ENCODE data around the gene ANKS1B.

Gene ANKS1B

DNA sequence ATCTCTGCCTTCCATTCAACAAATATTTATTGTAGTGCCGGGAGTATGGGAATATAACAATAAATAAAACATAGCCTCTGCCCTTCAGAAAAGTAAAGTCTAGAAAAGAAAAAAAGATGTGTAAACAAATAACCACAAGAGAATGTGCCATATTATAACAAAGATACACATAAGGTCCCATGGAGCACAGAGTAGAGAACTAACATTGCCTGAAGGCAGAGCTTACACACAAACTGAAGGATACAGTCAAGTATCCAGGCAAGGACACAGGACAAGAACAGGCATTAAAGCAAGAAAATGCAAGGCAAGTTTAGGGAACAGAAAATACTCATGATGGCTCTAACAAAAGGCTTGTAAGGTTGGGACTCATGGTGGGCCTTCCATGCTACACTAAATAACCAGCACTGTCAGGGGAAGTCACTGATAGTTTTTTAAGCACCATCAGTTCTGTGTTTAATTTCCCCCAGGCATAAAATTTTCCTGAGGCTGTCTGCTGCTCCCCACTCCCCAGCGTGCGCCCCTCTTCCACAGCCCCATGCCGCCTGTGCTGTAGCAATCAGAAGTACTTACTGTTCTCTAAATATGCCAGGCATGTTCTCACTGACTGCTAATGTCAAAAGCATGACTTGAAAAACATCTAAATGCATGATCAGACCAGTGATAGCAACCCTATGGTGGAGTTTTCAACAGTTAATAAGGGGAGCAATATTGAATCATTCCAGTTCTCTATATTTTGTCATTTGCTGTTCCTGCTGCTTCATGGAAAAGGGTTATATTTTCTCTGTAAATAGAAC, 77.8 kb downstream of the ANKS1B start:
- H3K36me3 ChIP-seq (ENCODE audit: insufficient read depth, low read length) = no peaks in the 10 kb centered on the region
- no peaks in the 10 kb centered on the region for H3K27me3 ChIP-seq (ENCODE audit: insufficient read depth, low read length)
- no peaks in the 10 kb centered on the region for H3K4me1 ChIP-seq (ENCODE audit: insufficient read depth, low read length)
- no peak overlapping the region for H3K4me3 ChIP-seq (ENCODE audit: low read length)
- no peaks in the 10 kb centered on the region for H3K9me3 ChIP-seq (ENCODE audit: low read length)
- H2AFZ ChIP-seq (ENCODE audit: low read depth, low read length) = no peak overlapping the region

DNA sequence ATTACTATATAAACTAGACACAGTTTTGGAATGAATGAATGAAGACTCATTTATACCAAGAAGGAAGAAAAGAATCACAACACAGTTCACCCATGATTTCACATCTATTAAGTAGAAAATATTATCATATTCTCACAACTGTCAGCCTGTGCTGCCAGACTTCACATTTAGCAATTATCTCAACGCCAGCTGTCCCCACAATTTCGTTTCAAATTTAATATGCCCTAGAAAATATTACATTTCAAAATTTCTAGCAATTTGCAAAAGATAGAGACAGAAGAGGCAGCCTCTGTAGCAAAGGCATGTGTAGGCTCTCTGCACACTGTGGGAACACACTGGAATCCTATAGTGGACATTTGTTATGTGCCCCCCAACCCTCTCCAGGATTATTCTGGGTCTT, 83.6 kb downstream of the ANKS1B start:
- Histone ChIP-seq H2AFZ (ENCODE audit: low read depth, low read length) (no peak overlapping the region), H3K4me1 (ENCODE audit: insufficient read depth, low read length) (no peaks in the 10 kb centered on the region), H3K36me3 (ENCODE audit: insufficient read depth, low read length) (no peaks in the 10 kb centered on the region), H3K4me3 (ENCODE audit: low read length) (no peak overlapping the region), H3K9me3 (ENCODE audit: low read length) (no peaks in the 10 kb centered on the region), H3K27me3 (ENCODE audit: insufficient read depth, low read length) (peaks cover 2% of the 10 kb centered on the region)

DNA sequence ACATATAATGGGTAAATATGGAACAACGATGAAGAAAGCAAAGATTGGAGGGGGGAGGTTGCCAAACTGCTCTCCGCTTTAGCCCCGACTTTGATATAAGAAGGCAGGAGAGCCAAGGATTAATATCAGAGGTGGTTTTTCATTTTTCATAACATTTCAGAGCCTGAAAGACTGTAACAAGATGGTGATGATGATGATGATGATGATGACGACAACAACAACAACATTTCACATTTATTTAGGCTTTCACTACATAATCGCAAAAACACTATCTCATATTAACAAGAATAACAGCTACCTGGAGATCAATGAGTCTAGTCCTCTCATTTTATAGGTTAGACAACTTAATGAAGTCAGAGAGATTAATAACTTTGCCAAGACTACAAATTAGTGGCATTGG, 86.1 kb downstream of the ANKS1B start:
- Histone ChIP-seq H3K9me3 (ENCODE audit: low read length) (no peaks in the 10 kb centered on the region), H3K36me3 (ENCODE audit: insufficient read depth, low read length) (no peaks in the 10 kb centered on the region), H3K27me3 (ENCODE audit: insufficient read depth, low read length) (peaks cover 2% of the 10 kb centered on the region), H2AFZ (ENCODE audit: low read depth, low read length) (no peak overlapping the region), H3K4me3 (ENCODE audit: low read length) (no peak overlapping the region), H3K4me1 (ENCODE audit: insufficient read depth, low read length) (no peaks in the 10 kb centered on the region)

DNA sequence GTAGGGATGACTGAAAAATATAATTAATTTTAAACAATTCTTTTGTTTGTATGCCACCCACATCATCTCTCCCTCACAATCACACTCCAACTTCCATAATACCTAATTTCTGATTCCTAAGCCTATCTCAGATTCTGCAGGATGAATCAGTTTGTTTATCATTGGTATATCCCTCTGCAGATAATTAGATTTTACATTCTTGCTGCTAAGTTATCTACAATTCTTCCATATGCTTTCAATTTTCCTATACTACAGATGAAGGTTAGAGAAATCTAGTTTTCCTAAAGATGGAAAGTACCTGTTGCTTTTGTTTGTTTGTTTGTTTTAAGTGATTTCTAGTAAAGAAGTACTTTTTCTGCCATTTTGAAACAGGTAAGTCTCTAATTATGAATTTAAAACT, 105.3 kb downstream of the ANKS1B start:
- Histone ChIP-seq H3K27me3 (ENCODE audit: insufficient read depth, low read length) (peaks cover 3% of the 10 kb centered on the region), H3K36me3 (ENCODE audit: insufficient read depth, low read length) (no peaks in the 10 kb centered on the region), H3K4me3 (ENCODE audit: low read length) (no peak overlapping the region), H2AFZ (ENCODE audit: low read depth, low read length) (no peak overlapping the region), H3K9me3 (ENCODE audit: low read length) (no peaks in the 10 kb centered on the region), H3K4me1 (ENCODE audit: insufficient read depth, low read length) (no peaks in the 10 kb centered on the region)

DNA sequence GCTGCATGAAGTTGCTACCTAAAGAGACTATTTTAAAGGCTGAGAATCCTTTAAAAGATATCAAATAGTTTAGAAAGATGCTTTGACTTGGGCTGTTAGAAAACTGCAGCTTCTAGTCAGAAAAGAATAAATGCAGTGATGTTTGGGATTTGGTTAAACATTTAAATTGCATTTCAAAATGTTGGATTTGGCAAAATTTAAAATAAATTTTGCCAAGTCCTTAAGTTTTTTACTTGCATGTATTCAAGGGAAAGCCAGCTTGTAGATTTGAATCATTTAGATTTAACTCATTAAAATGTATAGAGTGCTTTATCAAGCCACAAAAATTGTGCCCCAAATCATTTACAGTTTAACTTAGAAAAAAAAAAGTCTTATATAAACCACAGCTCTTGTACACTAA, 109.7 kb downstream of the ANKS1B start:
- peaks cover 3% of the 10 kb centered on the region for H3K27me3 ChIP-seq (ENCODE audit: insufficient read depth, low read length)
- no peaks in the 10 kb centered on the region for H3K9me3 ChIP-seq (ENCODE audit: low read length)
- H2AFZ ChIP-seq (ENCODE audit: low read depth, low read length) = no peak overlapping the region
- H3K4me1 ChIP-seq (ENCODE audit: insufficient read depth, low read length) = no peaks in the 10 kb centered on the region
- H3K4me3 ChIP-seq (ENCODE audit: low read length) = no peak overlapping the region
- no peaks in the 10 kb centered on the region for H3K36me3 ChIP-seq (ENCODE audit: insufficient read depth, low read length)

DNA sequence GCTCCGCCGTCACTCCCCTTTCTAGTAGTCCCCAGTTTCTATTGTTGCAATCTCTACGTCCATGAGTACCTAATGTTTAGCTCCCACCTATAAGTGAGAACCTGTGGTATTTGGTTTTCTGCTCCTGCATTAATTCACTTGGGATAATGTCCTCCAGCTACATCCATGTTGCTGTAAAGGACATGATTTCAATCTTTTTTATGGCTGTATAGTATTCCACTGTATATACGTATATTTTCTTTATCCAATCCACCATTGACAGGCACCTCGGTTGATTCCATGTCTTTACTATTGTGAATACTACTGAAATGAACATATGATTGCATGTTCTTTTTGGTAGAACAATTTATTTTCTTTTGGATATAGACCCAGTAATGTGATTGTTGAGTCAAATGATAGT, 114.7 kb downstream of the ANKS1B start:
- Histone ChIP-seq H3K4me1 (ENCODE audit: insufficient read depth, low read length) (no peaks in the 10 kb centered on the region), H3K36me3 (ENCODE audit: insufficient read depth, low read length) (no peaks in the 10 kb centered on the region), H3K27me3 (ENCODE audit: insufficient read depth, low read length) (no peaks in the 10 kb centered on the region), H3K9me3 (ENCODE audit: low read length) (peaks cover 2% of the 10 kb centered on the region), H3K4me3 (ENCODE audit: low read length) (no peak overlapping the region), H2AFZ (ENCODE audit: low read depth, low read length) (no peak overlapping the region)

DNA sequence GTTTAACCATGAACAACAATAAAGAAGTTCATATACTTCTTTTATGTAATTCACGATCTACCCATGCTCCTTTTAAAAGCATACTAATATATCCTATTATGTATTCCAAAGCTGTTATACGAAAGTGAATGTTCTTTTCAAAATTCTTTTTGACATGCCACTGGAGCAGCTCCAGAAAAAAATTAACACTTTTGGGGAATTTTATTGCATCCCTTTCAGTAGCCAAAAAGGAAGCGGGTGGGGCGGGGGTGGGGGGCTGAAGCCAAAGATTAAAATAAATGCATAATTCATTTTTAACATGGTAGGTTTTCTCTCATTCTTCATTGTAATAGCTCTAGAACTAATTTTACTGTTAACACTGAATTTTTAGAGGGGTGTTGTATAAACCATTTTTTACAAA, 123.0 kb downstream of the ANKS1B start:
- H2AFZ ChIP-seq (ENCODE audit: low read depth, low read length) = no peak overlapping the region
- H3K27me3 ChIP-seq (ENCODE audit: insufficient read depth, low read length) = no peaks in the 10 kb centered on the region
- no peak overlapping the region for H3K4me3 ChIP-seq (ENCODE audit: low read length)
- H3K9me3 ChIP-seq (ENCODE audit: low read length) = no peaks in the 10 kb centered on the region
- H3K36me3 ChIP-seq (ENCODE audit: insufficient read depth, low read length) = no peaks in the 10 kb centered on the region
- no peaks in the 10 kb centered on the region for H3K4me1 ChIP-seq (ENCODE audit: insufficient read depth, low read length)

DNA sequence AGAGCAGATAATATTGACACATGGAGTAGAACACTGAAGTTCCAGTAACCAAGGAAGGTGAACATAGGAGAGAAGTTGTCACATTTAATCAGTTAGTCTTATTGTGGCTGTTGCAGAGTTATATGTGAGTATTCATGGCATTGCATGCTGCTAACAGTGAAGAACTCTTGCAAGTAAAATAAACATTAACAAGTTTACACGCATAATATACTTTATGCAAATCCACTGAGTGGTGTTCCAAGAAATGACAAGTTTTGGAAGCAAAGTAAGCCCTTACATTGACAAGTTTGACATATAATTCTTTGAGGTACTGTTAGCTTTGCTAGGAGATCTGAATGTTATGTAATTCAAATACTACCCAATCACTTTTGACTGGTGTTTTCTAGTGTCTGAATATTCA, 125.6 kb downstream of the ANKS1B start:
- Histone ChIP-seq H3K4me1 (ENCODE audit: insufficient read depth, low read length) (no peaks in the 10 kb centered on the region), H2AFZ (ENCODE audit: low read depth, low read length) (no peak overlapping the region), H3K27me3 (ENCODE audit: insufficient read depth, low read length) (no peaks in the 10 kb centered on the region), H3K36me3 (ENCODE audit: insufficient read depth, low read length) (no peaks in the 10 kb centered on the region), H3K9me3 (ENCODE audit: low read length) (no peaks in the 10 kb centered on the region), H3K4me3 (ENCODE audit: low read length) (no peak overlapping the region)

DNA sequence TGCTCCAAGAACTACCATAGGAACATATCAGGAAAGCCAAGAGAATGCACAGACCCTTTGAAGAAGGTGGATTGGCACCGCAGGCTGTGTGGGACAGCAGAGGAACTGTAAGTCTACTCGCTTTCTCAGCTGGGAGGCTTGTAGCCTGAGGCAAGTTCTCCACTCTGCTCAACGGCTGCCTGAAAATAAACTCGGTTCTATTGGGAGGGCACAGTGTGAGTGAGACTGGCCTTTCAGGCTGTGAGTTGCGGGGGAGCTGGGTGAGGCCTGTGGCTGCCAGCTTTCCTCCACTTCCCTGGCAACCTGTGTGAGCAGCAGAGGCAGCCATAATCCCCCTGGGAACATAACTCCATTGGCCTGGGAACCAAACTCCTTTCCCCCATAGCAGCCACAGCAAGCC, 132.1 kb downstream of the ANKS1B start:
- Histone ChIP-seq H3K4me1 (ENCODE audit: insufficient read depth, low read length) (no peaks in the 10 kb centered on the region), H2AFZ (ENCODE audit: low read depth, low read length) (no peak overlapping the region), H3K9me3 (ENCODE audit: low read length) (no peaks in the 10 kb centered on the region), H3K27me3 (ENCODE audit: insufficient read depth, low read length) (no peaks in the 10 kb centered on the region), H3K4me3 (ENCODE audit: low read length) (no peak overlapping the region), H3K36me3 (ENCODE audit: insufficient read depth, low read length) (no peaks in the 10 kb centered on the region)

DNA sequence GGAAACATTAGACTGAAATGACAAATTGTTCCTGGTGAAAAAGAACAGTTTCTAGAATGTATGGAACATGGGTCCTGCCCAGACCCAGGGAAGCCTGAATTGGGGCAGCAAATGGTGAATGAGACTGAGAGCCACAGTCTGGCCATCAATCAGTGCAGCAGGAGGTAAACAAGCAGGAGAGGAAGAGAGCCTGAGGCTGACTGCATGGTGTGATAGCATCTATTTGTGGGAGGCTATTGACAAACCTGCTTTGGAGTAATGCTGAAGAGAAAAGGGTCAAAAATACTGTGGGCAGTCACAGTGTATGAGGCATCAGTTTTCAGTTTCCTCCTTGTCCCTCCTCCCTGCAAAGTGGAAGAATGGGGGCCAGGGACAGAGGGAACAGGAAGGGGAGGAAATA, 136.8 kb downstream of the ANKS1B start:
- Histone ChIP-seq H3K36me3 (ENCODE audit: insufficient read depth, low read length) (no peaks in the 10 kb centered on the region), H3K4me1 (ENCODE audit: insufficient read depth, low read length) (no peaks in the 10 kb centered on the region), H2AFZ (ENCODE audit: low read depth, low read length) (no peak overlapping the region), H3K4me3 (ENCODE audit: low read length) (no peak overlapping the region), H3K9me3 (ENCODE audit: low read length) (no peaks in the 10 kb centered on the region), H3K27me3 (ENCODE audit: insufficient read depth, low read length) (no peaks in the 10 kb centered on the region)

DNA sequence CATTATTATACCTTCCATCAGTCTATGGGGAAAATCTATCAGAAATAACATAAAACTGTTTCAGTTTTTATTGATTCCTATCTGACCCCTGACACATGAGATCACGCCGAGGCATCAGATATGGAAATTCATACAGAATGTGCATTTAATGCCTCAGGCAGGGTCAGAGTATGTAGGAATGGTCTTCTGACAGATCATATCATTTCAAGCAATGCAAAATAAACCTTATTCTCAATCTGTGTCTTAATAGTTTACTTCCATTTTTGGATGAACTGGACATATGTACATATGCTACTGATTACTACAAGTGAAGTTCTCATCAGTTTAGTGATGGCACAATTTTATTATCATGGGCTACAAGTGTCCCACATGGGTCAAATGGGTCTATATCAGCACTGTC, 150.0 kb downstream of the ANKS1B start:
- Histone ChIP-seq H3K36me3 (ENCODE audit: insufficient read depth, low read length) (no peaks in the 10 kb centered on the region), H3K9me3 (ENCODE audit: low read length) (no peaks in the 10 kb centered on the region), H3K4me1 (ENCODE audit: insufficient read depth, low read length) (no peaks in the 10 kb centered on the region), H3K4me3 (ENCODE audit: low read length) (no peak overlapping the region), H2AFZ (ENCODE audit: low read depth, low read length) (no peak overlapping the region), H3K27me3 (ENCODE audit: insufficient read depth, low read length) (no peaks in the 10 kb centered on the region)

DNA sequence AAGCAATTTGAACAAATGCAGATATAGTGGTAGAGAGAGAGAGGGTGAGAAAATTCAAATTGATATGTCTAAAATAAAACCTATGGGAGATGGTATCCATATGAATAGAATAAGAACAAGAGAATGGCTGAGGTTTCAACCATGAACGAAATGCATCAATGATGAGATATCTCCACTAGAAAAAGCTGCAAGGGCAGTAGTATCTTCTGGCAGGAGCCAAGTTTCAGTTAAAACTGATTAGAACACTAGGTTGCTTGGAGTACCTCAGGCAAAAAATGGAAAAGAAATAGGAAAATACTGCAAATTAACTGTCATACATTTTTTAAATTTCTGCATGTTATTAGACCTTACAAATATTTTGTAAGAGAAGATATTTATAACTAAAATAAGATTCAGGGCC, 151.3 kb downstream of the ANKS1B start:
- H3K27me3 ChIP-seq (ENCODE audit: insufficient read depth, low read length) = no peaks in the 10 kb centered on the region
- no peaks in the 10 kb centered on the region for H3K4me1 ChIP-seq (ENCODE audit: insufficient read depth, low read length)
- H3K9me3 ChIP-seq (ENCODE audit: low read length) = no peaks in the 10 kb centered on the region
- H2AFZ ChIP-seq (ENCODE audit: low read depth, low read length) = no peak overlapping the region
- no peak overlapping the region for H3K4me3 ChIP-seq (ENCODE audit: low read length)
- H3K36me3 ChIP-seq (ENCODE audit: insufficient read depth, low read length) = no peaks in the 10 kb centered on the region

DNA sequence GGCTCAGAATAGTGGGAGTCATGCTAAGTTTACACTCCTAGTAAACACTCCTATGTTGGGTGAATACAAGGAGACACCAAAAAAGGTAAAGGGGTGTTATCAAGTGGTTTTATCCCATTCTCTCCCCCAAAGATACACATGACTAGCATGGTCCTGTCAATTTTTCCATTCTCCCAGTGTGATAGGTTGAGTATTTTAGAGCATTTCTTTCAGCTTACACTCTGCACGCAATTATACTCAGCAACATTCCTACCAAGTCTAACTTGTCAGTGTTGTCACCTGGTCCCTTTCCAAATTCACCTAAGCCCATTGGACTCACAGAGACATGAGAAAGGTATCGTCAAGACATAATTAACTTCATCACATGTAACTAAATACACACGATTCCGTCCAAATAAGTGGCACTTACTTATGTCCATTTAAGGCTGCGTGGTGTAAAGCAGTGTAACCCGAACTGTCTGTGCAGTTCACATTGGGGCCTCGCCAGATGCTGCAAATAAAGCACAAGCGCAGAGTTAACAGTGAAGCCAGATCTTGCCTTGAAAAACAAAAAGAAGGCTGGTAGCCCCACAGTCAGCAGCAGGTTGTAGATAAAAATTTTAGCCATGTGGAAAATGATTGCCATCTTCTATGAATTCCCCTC, 159.7 kb downstream of the ANKS1B start:
- Histone ChIP-seq H3K27me3 (ENCODE audit: insufficient read depth, low read length) (no peaks in the 10 kb centered on the region), H3K4me3 (ENCODE audit: low read length) (no peak overlapping the region), H2AFZ (ENCODE audit: low read depth, low read length) (no peak overlapping the region), H3K9me3 (ENCODE audit: low read length) (no peaks in the 10 kb centered on the region), H3K4me1 (ENCODE audit: insufficient read depth, low read length) (no peaks in the 10 kb centered on the region), H3K36me3 (ENCODE audit: insufficient read depth, low read length) (no peaks in the 10 kb centered on the region)

DNA sequence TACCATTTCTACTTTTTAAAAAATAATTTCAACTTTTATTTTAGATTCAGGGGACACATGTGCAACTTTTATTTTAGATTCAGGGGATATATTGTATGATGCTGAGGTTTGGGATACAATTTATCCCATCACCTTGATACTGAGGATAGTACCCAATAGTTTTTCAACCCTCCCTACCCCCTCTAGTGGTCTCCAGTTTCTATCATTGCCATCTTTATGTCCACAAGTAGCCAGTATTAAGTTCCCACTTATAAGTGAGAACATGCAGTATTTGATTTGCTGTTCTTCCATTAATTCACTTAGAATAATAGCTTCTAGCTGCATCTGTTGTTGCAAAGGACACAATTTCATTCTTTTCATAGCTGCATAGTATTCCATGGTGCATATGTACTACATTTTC, 162.5 kb downstream of the ANKS1B start:
- Histone ChIP-seq H3K4me1 (ENCODE audit: insufficient read depth, low read length) (no peaks in the 10 kb centered on the region), H3K36me3 (ENCODE audit: insufficient read depth, low read length) (no peaks in the 10 kb centered on the region), H2AFZ (ENCODE audit: low read depth, low read length) (no peak overlapping the region), H3K4me3 (ENCODE audit: low read length) (no peak overlapping the region), H3K9me3 (ENCODE audit: low read length) (no peaks in the 10 kb centered on the region), H3K27me3 (ENCODE audit: insufficient read depth, low read length) (no peaks in the 10 kb centered on the region)

Data from neuron (in vitro differentiated cells).